Trophoblast cell (in vitro differentiated cells and primary cell): ENCODE results near the gene BCAS4.

Experiments
- DNase-seq, 2 donors: peaks; one replicate each; pipeline ENCODE4 v3.0.0-alpha.2; 2016
- H2AFZ ChIP-seq: 2 replicates; pipeline ENCODE4 v1.6.1; 2013; ENCODE audit warnings: low read length, moderate library complexity, mild to moderate bottlenecking; ENCODE audit not compliant: insufficient read depth, poor library complexity
- H2AK5ac ChIP-seq: 2 replicates; pipeline ENCODE4 v1.6.1; 2013; ENCODE audit warnings: mild to moderate bottlenecking, low read length
- H2BK120ac ChIP-seq: 2 replicates; pipeline ENCODE4 v1.6.1; 2013; ENCODE audit warnings: low read length, mild to moderate bottlenecking, moderate library complexity; ENCODE audit not compliant: insufficient read depth, poor library complexity
- H2BK12ac ChIP-seq: 2 replicates; pipeline ENCODE4 v1.6.1; 2013; ENCODE audit warnings: mild to moderate bottlenecking, low read length, moderate library complexity
- H2BK5ac ChIP-seq: 2 replicates; pipeline ENCODE4 v1.6.1; 2013; ENCODE audit warnings: low read length, low read depth, moderate library complexity, mild to moderate bottlenecking; ENCODE audit not compliant: poor library complexity
- H3K14ac ChIP-seq: 2 replicates; pipeline ENCODE4 v1.6.1; 2013; ENCODE audit warnings: mild to moderate bottlenecking, low read length
- H3K18ac ChIP-seq: 2 replicates; pipeline ENCODE4 v1.6.1; 2013; ENCODE audit warnings: mild to moderate bottlenecking, low read length
- H3K23ac ChIP-seq: 2 replicates; pipeline ENCODE4 v1.6.1; 2013; ENCODE audit warnings: low read length
- H3K27ac ChIP-seq: 2 replicates; pipeline ENCODE4 v1.5.1; 2013; ENCODE audit warnings: low read depth, mild to moderate bottlenecking, inconsistent platforms, low read length, moderate library complexity
- H3K27me3 ChIP-seq: 2 replicates; pipeline ENCODE4 v1.6.1; 2013; ENCODE audit warnings: inconsistent platforms, mild to moderate bottlenecking, low read length, moderate library complexity; ENCODE audit not compliant: insufficient read depth
- H3K36me3 ChIP-seq, 2 experiments: 1 replicate in 1 of 2; 2 replicates in 1 of 2; pipeline ENCODE4 v1.6.1; 2013; ENCODE audit warnings: low read length in 2 of 2, mild to moderate bottlenecking in 2 of 2, moderate library complexity in 1 of 2; ENCODE audit not compliant: insufficient read depth in 2 of 2, control insufficient read depth in 1 of 2
- H3K4ac ChIP-seq: 2 replicates; pipeline ENCODE4 v1.6.1; 2013; ENCODE audit warnings: low read depth, mild to moderate bottlenecking, low read length, moderate library complexity
- H3K4me1 ChIP-seq, 2 experiments: 1 replicate in 1 of 2; 2 replicates in 1 of 2; pipeline ENCODE4 v1.6.1; 2013; ENCODE audit warnings: low read length in 2 of 2, mild to moderate bottlenecking in 2 of 2, moderate library complexity in 1 of 2; ENCODE audit not compliant: insufficient read depth in 2 of 2, control insufficient read depth in 1 of 2
- H3K4me2 ChIP-seq: 2 replicates; pipeline ENCODE4 v1.6.1; 2013; ENCODE audit warnings: inconsistent platforms, mild to moderate bottlenecking, low read length, moderate library complexity
- H3K4me3 ChIP-seq: 2 replicates; pipeline ENCODE4 v1.5.1; 2013; ENCODE audit warnings: mild to moderate bottlenecking, low read depth, low read length, inconsistent platforms
- H3K79me1 ChIP-seq: one replicate; pipeline ENCODE4 v1.6.1; 2013; ENCODE audit warnings: low read length
- H3K79me2 ChIP-seq: 2 replicates; pipeline ENCODE4 v1.6.1; 2013; ENCODE audit warnings: low read length, mild to moderate bottlenecking; ENCODE audit not compliant: control insufficient read depth, insufficient read depth, poor library complexity
- H3K9ac ChIP-seq: 2 replicates; pipeline ENCODE4 v1.6.1; 2013; ENCODE audit warnings: mild to moderate bottlenecking, low read length
- H3K9me3 ChIP-seq: 2 replicates; pipeline ENCODE4 v1.6.1; 2013; ENCODE audit warnings: low read depth, mild to moderate bottlenecking, control low read depth, inconsistent platforms, low read length; ENCODE audit not compliant: insufficient read depth
- H4K12ac ChIP-seq: 2 replicates; pipeline ENCODE4 v1.6.1; 2013; ENCODE audit warnings: low read depth, mild to moderate bottlenecking, low read length, moderate library complexity
- H4K8ac ChIP-seq: 2 replicates; pipeline ENCODE4 v1.6.1; 2013; ENCODE audit warnings: low read depth, mild to moderate bottlenecking, low read length, moderate library complexity
- H4K91ac ChIP-seq: one replicate; pipeline ENCODE4 v1.6.1; 2013; ENCODE audit warnings: low read depth, mild to moderate bottlenecking, low read length, moderate library complexity
- WGBS: extraction: QIAGEN DNeasy Blood & Tissue Kit; methylation state at CpG from one replicate; pipeline ENCODE4 v1.1.7; 2013; ENCODE audit warnings: missing lambda C conversion rate; ENCODE audit not compliant: insufficient read length, insufficient coverage; ENCODE audit errors: extremely low coverage; 5-methylcytosine and 5-hydroxymethylcytosine counted together

Gene BCAS4

DNA sequence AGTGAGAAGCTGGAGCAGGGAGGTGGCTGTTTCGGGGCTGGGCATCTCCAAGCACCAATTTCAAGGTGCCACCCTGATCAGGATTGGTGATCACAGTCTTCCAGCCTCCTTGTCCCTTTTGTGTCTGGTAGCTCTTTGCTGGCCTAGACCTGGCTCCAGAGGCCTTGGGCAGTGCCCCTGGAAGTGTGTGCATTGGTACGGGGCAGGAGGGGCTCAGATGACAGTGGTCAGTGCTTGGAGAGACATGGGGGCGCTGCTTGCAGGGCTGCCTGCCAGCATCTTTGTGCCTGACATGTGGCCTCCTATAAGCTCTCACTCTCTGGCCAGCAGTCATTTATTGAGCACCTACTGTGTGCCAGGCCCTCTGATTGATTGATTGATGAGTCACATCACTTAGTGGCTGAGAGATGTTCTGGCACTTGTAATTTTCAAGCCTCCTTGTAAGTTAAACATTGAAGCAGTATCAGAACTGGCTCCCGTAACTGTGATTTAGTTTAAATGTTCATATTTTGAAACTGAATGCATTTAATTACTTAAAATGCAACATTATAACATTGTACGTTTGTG, 61.7 kb downstream of the BCAS4 start:
- DNase-seq = no peak
- no peaks in the 10 kb centered on the region for H3K36me3 ChIP-seq
- peaks cover 3 to 6% of the 10 kb centered on the region in 2 experiments for H3K4me1 ChIP-seq
- H2AFZ ChIP-seq = no peak overlapping the region
- no peak overlapping the region for H4K91ac ChIP-seq
- H3K9me3 ChIP-seq = peaks cover 5% of the 10 kb centered on the region
- no peak overlapping the region for H3K4me2 ChIP-seq
- no peak overlapping the region for H4K8ac ChIP-seq
- no peak overlapping the region for H4K12ac ChIP-seq
- no peak overlapping the region for H3K9ac ChIP-seq
- H3K18ac ChIP-seq = no peak overlapping the region
- H3K14ac ChIP-seq = no peak overlapping the region
- no peak overlapping the region for H3K27ac ChIP-seq
- no peaks in the 10 kb centered on the region for H3K79me1 ChIP-seq
- no peak overlapping the region for H3K4me3 ChIP-seq
- no peak overlapping the region for H2BK12ac ChIP-seq
- no peak overlapping the region for H2BK120ac ChIP-seq
- no peak overlapping the region for H2AK5ac ChIP-seq
- no peaks in the 10 kb centered on the region for H3K27me3 ChIP-seq
- no peak overlapping the region for H3K23ac ChIP-seq
- no CpG with 5 or more reads among the region's 5 CpGs for whole genome bisulfite sequencing
- no peak overlapping the region for H3K4ac ChIP-seq
- no peaks in the 10 kb centered on the region for H3K79me2 ChIP-seq
- no peak overlapping the region for H2BK5ac ChIP-seq

DNA sequence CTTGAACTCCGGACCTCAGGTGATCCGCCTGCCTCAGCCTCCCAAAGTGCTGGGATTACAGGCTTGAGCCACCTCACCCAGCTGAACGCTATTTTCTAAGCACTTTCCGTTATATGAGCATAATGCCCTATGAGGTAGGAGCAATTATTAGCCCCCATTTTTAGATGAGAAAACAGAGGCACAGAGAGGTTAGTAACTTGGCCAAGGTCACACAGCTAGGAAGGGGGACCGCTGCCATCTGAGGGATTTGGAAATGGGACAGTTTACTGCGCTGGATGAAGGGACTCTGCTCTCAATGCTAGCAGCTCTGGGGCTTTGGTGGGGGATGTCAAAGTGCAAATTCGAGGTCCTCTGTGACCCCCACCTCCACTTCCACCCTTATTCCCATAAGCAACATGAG, 62.5 kb downstream of the BCAS4 start:
- no peak overlapping the region for H3K18ac ChIP-seq
- peaks cover 5% of the 10 kb centered on the region for H3K9me3 ChIP-seq
- no peak overlapping the region for H3K14ac ChIP-seq
- H4K12ac ChIP-seq = no peak overlapping the region
- no peak overlapping the region for H3K4me2 ChIP-seq
- no peak overlapping the region for H3K23ac ChIP-seq
- no peak overlapping the region for H4K91ac ChIP-seq
- H2AFZ ChIP-seq = no peak overlapping the region
- no peak overlapping the region for H3K4ac ChIP-seq
- no peaks in the 10 kb centered on the region for H3K36me3 ChIP-seq
- H2BK120ac ChIP-seq = no peak overlapping the region
- no peak overlapping the region for H3K4me3 ChIP-seq
- no peak overlapping the region for H4K8ac ChIP-seq
- no peak overlapping the region for H2BK12ac ChIP-seq
- H3K9ac ChIP-seq = no peak overlapping the region
- no peaks in the 10 kb centered on the region for H3K79me1 ChIP-seq
- H3K27me3 ChIP-seq = no peaks in the 10 kb centered on the region
- no peak overlapping the region for H2AK5ac ChIP-seq
- H3K4me1 ChIP-seq = peaks cover 3 to 6% of the 10 kb centered on the region in 2 experiments
- H3K27ac ChIP-seq = no peak overlapping the region
- DNase-seq = no peak
- no peak overlapping the region for H2BK5ac ChIP-seq
- no CpG with 5 or more reads among the region's 7 CpGs for WGBS
- no peaks in the 10 kb centered on the region for H3K79me2 ChIP-seq

DNA sequence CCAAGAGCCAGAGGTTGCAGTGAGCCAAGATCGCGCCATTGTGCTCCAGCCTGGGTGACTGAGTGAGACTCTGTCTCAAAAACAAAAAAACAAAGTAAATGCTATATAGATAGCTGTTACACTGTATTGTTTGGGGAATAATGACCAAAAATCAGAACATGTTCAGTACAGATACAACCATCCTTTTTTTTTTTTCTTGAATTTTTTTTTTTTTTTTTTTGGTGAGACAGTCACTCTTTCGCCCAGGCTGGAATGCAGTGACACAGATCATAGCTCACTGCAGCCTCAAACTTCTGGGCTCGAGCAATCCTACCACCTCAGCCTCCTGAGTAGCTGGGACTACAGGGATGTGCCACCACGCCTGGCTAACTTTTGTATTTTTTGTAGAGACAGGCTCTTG, 63.7 kb downstream of the BCAS4 start:
- no peak overlapping the region for H2BK12ac ChIP-seq
- H4K8ac ChIP-seq = no peak overlapping the region
- no peaks in the 10 kb centered on the region for H3K79me2 ChIP-seq
- H3K23ac ChIP-seq = no peak overlapping the region
- H3K4me3 ChIP-seq = no peak overlapping the region
- no CpG with 5 or more reads among the region's 5 CpGs for WGBS
- H3K36me3 ChIP-seq = no peaks in the 10 kb centered on the region
- H2AFZ ChIP-seq = no peak overlapping the region
- no peak for DNase-seq
- H3K27me3 ChIP-seq = no peaks in the 10 kb centered on the region
- H3K14ac ChIP-seq = no peak overlapping the region
- H4K12ac ChIP-seq = no peak overlapping the region
- H2AK5ac ChIP-seq = no peak overlapping the region
- peaks cover 5% of the 10 kb centered on the region for H3K9me3 ChIP-seq
- H3K27ac ChIP-seq = no peak overlapping the region
- H3K9ac ChIP-seq = no peak overlapping the region
- H3K18ac ChIP-seq = no peak overlapping the region
- no peak overlapping the region for H2BK120ac ChIP-seq
- H2BK5ac ChIP-seq = no peak overlapping the region
- no peaks in the 10 kb centered on the region for H3K79me1 ChIP-seq
- no peak overlapping the region for H3K4ac ChIP-seq
- H3K4me2 ChIP-seq = no peak overlapping the region
- peaks cover 3 to 6% of the 10 kb centered on the region in 2 experiments for H3K4me1 ChIP-seq
- no peak overlapping the region for H4K91ac ChIP-seq

DNA sequence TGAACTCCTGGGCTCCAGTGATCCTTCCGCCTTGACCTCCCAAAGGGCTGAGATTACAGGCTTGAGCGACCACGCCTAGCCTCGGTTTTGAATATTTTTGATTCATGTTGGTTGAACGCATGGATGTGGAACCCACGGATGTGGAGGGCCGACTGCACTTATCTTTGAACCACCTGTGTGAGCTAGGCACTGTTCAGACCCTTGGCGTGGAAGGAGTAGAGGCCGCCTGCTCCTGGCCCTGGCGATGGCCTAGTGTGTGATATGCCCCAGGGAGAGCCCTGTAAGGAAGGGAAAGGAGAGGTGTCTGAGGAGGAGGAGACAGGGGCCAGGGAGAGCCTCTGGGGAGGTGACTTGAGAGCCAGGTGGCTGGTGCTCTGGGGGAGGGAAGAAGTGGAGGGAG, 64.3 kb downstream of the BCAS4 start:
- no peaks in the 10 kb centered on the region for H3K79me2 ChIP-seq
- H3K4me2 ChIP-seq = no peak overlapping the region
- H2BK120ac ChIP-seq = no peak overlapping the region
- H2BK5ac ChIP-seq = no peak overlapping the region
- H3K9ac ChIP-seq = no peak overlapping the region
- H2AFZ ChIP-seq = no peak overlapping the region
- no peaks in the 10 kb centered on the region for H3K36me3 ChIP-seq
- no peak overlapping the region for H2BK12ac ChIP-seq
- no peak overlapping the region for H3K4ac ChIP-seq
- no peak overlapping the region for H3K23ac ChIP-seq
- H2AK5ac ChIP-seq = peak overlapping the region; percentile 28
- peaks cover 5% of the 10 kb centered on the region for H3K9me3 ChIP-seq
- H4K12ac ChIP-seq = no peak overlapping the region
- DNase-seq = no peak
- no peak overlapping the region for H3K27ac ChIP-seq
- no CpG with 5 or more reads among the region's 10 CpGs for WGBS
- no peak overlapping the region for H3K14ac ChIP-seq
- peaks cover 3 to 6% of the 10 kb centered on the region in 2 experiments for H3K4me1 ChIP-seq
- no peak overlapping the region for H3K4me3 ChIP-seq
- H4K8ac ChIP-seq = no peak overlapping the region
- H4K91ac ChIP-seq = no peak overlapping the region
- no peaks in the 10 kb centered on the region for H3K27me3 ChIP-seq
- H3K79me1 ChIP-seq = no peaks in the 10 kb centered on the region
- no peak overlapping the region for H3K18ac ChIP-seq
